ENCODE data around the gene IRGQ.
"Not testable (repeated sequence)": the region's sequence is repeated elsewhere in the genome, so short reads cannot be mapped to it uniquely, and the experiment has no call there.

IRGQ gene, protein sequence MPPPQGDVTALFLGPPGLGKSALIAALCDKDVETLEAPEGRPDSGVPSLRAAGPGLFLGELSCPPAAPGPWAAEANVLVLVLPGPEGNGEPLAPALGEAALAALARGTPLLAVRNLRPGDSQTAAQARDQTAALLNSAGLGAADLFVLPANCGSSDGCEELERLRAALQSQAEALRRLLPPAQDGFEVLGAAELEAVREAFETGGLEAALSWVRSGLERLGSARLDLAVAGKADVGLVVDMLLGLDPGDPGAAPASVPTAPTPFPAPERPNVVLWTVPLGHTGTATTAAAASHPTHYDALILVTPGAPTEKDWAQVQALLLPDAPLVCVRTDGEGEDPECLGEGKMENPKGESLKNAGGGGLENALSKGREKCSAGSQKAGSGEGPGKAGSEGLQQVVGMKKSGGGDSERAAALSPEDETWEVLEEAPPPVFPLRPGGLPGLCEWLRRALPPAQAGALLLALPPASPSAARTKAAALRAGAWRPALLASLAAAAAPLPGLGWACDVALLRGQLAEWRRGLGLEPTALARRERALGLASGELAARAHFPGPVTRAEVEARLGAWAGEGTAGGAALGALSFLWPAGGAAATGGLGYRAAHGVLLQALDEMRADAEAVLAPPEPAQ

DNA sequence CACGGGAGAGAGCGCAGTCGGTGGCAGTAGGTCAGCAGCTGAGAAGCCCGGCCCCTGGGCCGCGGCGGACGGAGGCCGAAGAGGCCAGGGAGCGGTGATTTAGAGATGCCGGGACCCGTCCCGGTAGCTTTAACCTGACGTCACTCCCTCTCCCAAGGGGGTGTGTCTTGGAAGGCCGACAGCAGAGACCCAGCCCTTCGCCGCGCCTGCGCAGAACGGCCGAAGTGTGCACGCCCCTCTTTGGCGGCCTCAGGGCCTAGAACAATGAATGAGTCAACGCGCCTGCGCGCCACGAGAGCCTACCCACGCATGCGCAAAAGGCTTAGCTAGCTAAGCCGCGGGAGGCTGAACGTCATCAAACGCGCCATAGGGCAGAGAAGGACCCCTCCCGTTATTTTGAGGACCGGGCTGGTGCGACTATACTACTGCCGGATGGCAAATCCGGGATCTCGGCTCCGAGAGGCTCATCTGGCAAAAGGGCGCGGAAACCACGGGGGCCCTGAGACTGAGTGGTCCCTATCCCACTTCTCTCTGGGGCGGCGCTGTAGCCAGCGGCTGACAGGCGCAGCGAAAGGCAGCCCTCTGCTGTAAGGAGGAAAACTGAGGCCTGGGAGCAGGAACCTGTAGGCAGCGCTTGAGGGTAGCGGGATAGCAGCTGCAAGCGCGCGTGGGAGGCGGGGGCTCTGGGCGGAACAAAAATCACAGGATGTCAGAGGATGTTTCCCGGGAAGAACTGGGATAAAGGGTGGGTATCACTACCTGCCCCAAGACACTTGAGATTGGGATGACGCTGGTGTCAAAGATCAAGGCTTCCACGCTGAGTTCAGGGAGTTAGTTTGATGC lies at the start of gene IRGQ, which contains the start of gene ZNF576:
Gene IRGQ, minus strand, starts transcription at position 136 of the 843 bp plus-strand sequence. CDS start 796 bp downstream, outside the sequence.
Gene ZNF576, plus strand, starts transcription at position 597 of the 843 bp plus-strand sequence. CDS start 514 bp downstream, outside the sequence.
- DNase-seq = peak; percentile 99

DNA sequence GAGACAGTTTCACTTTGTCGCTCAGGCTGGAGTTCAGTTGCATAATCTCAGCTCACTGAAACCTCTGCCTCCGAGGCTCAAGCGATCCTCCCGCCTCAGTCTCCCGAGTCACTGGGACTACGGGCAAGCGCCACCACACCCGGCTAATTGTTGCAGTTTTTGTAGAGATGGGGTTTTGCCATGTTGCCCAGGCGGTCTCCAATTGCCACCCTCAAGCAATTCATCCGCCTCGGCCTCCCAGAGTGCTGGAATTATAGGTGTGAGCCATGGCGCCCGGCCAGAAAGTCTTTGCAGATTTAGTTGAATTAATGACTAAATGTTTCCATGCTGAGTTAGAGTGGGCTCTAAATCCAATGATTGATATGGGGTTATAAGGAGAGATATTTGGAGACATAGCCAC lies 48.2 kb upstream of the IRGQ start:
- no peak for DNase-seq

DNA sequence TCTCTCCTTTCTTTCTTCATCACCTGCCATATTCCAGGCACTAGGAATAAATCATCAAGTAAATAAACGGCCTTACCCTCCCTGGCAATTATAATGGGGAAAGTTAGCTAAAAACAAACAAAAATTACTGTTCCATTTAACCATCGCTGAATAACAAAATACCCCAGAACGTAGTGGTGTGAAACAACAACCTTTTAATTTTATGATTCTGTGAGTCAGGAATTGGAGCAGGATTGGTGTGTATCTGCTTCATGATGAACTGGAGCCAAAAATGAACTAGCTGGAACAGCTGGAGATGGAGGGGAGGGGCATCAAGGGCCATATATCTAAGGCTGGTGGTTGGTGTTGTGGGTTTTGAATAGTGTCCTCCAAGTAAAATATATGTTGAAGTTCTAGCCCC lies 47.4 kb upstream of the IRGQ start:
- DNase-seq = peak; percentile 3

DNA sequence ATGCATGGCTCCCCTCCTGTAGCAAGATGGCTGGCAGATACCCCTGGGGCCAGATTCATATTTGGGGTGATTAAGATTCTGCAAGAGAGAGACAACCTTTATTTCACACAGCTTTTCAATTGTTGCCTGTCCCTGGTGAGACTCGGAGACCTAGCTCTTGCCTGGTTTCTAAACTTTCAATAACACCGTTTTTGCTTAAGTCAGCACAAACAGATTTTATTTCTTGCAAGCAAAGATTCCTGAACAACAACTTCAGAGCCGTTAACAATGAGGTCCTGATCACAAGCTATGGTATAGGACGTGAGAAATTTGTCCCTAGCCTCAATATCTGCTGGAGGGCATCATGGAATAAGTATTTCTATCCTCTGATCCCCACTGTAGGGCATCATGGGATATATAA lies 46.6 kb upstream of the IRGQ start:
- no peak for DNase-seq

DNA sequence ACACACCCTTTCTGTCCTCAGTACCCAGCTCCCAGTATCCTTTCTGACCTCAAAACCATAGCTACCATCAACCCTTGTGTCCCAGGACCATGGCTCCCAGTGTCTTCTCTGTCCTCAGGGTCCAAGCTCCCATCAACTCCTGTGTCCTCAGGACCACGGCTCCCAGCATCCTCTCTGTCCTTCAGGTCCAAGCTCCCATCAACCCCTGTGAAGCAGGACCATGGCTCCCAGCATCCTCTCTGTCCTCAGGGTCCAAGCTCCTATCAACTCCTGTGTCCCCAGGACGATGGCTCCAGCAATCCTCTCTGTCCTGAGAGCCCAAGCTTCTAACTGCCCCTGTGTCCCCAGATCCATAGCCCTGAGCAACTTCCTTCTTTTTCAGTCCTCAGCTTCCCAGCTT lies 45.4 kb upstream of the IRGQ start:
- no peak for DNase-seq

DNA sequence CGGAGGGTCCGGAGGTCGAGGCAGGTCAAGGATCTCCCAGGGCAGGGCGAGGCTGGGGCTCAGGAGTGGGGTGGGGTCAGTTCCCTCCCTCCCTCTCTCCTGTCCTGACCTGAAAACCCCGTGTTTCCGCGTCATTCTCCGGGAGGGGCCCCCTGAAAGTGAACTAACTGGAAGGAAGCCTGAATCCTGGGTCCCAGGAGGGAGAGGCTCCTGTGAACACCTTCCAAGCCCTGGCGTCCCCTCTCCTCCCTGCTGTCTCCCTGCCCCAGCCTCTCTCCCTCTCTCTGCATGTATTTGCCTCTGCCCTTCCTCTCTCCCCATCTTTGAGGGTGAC lies 44.5 kb upstream of the IRGQ start:
- no peak for DNase-seq

DNA sequence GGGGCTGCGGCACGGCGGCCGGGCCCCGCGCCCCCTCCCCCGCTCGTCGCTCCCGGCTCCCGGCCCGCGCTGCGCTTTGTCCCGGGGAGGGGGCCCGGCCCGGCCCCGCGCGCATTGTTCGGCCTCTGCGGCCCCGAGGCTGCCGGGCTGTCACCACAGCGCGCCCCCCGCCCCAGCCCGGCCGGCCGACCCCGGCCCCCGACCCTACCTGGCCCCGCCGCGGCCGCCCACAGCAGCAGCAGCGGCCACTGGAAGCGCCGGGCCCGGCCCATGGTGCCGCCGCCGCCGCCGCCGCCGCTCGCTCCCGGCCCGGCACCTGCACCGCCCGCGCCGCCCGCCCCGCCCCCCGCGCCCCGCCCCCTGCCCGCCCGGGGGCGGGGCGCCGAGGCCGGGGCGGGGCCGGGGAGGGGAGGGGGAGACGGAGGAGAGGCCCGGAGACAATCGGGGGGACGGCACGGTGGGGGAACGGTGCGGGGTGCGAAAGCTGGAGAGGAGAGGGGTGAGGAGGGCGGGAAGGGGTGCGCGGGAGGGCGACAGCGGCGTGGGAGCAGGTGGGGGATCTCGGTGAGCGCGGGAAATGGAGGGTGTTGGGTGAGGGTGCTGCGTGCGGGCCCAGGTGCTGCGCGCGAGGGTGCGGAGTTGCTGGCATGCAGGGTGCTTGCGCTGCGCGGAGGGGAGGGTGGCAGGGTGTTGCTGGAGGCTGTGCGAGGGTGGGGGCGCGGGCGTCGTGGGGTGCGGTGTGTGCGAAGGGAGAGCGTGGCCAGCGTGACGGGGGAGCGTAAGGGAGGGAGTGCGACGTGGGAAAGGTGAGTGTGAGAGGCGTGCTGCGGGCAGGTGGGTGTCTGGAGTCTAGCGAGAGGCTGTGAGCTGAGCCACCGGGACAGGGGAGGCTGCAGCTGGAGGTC lies 43.8 kb upstream of the IRGQ start, which contains the start of gene CADM4:
Gene CADM4, minus strand, starts transcription at position 332 of the 905 bp plus-strand sequence. Its CDS starts 60 bp downstream, at position 272.
- no peak for DNase-seq

DNA sequence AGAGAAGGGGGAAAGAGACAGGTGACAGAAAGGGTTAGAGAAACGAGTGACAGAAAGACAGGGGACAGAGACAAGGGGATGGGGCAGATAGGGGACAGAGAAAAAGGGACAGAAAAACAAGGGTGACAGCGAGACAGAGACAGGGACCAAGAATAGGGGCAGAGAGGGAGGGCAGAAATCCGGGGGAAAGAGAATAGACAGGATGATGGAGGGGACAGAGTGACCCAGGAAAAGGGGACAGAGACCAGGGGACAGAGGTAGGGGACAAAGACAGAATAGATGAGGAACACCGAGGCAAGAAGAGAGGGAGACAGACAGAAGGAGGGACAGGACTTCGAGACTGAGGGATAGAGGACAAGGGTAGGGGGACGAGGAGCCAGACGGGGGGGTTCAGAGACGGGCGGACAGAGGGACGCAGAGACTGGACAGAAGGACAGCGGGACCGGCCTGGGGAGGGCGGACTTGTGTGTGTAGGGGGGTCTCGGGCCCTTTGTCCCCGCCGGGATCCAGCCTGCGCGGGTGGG lies 43.1 kb upstream of the IRGQ start:
- DNase-seq = no peak

DNA sequence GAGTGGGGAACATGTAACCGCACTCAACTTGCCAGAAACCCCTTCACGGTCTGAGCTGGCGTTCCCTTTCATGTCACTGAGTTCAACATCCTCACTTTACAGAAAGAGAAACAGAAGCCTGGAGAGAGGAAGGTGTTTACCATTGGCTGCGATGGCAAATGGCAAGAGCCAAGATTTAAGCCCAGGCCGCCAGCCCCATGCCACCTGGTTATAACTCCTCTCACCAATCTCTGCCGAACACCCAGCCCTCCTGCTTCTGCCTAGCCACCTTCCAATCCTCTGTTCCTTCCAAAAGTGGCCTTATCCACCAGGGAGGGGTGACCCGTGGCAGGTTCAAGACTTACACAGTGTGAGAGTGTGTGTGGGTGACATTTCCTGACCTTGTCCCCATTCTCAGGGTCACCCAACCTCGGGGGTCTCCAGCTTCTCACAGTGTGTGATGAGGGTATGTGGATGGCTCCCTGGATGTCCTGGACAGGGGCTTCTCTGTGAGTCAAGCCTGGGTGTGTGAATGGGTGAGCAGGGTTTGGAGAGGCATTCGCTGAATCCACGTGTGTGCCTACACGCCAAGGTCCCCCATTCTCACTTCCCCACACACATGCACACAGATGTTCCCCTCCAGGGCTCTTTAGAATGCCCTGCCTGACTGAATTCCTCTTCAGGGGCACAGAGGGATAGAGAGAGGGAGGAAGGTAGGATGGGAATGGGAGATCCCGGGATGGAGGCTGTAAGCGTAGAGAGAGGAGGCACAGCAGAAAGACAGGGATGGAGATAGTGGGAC lies 42.5 kb upstream of the IRGQ start:
- no peak for DNase-seq

DNA sequence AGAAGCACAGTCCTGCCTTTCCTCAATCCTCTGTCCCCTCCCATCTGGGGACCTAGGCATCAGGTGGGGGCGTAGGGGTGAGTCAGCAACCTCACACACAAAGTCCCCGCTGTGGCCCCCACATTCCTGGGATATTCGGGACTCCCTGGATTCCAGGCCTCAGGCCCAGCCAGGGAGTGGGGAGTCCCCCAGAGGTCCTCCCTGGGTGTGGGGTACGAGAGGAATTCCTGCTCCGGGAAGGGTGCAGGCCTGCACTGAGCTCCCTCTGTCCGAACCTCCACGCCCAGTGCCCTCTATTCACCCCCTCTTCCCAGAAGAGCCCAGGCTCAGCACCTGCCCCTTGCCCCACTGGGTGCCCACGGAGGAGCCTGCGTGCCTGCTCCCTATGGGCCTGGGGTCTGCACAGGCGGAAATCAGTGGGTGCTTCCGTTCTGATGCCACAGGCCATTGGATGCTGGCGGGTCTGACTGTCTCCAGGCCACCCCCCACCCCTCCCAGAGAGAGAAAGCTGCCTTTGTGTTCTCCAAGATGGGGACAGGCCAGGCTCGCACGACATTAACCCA lies 40.3 kb upstream of the IRGQ start:
- DNase-seq = peak; percentile 22

DNA sequence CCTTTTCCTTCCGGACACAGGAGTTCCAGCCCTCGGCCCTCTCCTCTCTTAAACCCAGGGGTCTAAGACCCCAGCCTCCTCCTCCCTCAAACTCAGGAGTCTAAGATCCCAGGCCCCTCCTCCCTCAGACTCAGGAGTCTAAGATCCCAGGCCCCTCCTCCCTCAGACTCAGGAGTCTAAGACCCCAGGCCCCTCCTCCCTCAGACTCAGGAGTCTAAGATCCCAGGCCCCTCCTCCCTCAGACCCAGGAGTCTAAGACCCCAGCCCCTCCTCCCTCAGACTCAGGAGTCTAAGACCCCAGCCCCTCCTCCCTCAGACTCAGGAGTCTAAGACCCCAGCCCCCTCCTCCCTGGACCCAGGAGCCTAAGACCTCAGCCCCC lies 39.6 kb upstream of the IRGQ start:
- DNase-seq = not testable (repeated sequence)

DNA sequence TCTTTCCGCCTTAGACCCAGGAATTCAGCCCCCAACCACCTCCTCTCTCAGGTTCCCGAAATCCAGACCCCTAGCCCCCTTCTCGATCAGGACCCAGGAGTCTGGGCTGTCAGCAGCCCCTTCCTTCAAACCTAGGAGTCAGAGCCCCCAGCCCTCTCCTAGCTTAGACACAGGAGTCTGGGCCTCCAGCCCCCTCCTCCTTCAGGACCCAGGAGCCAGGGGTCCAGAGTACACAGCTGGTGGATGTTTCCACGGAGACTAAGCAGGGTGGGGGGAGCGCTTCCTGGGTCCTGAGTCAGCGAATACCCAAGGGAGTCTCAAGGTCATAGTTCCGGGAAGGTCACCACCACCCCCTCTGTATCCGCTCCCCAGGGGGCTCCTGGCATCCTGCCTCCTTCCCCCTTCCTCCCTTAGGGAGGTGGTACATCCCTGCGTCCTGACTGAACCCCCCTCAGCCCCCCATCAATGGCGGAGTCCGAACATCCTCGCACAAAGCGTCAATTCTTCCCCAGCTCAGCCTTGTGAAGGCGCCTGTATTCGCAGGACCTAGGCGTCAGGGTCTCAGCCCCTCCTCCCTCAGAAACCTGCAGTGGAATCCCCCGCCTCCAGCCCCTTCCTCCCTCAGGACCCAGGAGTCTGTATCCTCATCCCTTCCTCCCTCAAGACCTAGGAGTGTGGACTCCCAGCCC lies 39.1 kb upstream of the IRGQ start:
- DNase-seq = peak; percentile 34

DNA sequence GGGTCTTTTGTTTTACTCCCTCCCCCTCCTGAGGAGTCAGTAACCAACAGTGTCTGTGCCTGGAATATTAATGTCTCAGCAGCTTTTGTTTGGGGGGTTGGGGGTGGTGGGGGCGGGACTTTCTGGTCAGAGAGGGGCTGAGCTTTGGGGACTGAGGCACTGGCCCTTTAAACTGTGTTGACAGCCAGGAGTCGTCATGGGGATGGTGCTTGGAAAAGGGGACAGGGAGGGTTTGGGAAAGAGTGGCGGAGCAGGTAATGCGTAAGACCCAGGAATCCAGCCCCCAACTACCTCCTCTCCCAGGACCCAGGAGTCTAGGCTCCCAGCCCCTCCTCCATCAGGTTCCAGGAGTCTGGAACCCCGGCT lies 38.6 kb upstream of the IRGQ start:
- peak; percentile 4 for DNase-seq

DNA sequence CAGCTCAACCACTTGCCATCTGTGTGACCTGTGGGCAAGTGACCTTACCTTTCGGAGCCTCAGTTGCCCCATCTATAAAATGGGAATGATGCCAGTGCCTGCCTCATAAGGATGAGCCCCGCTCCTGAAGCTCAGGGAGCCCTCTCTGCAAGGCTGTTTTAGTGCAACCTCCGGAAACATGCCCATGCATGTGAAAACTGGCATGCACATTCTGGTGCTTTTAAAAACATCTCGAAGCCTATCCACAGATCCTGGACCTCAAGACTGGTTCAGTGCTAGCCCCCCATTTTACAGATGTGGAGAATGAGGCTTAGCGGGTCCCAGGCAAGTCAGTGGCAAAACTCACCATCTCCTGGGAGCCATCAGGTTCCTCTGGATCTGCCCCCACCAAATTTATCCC lies 38.1 kb upstream of the IRGQ start:
- no peak for DNase-seq

DNA sequence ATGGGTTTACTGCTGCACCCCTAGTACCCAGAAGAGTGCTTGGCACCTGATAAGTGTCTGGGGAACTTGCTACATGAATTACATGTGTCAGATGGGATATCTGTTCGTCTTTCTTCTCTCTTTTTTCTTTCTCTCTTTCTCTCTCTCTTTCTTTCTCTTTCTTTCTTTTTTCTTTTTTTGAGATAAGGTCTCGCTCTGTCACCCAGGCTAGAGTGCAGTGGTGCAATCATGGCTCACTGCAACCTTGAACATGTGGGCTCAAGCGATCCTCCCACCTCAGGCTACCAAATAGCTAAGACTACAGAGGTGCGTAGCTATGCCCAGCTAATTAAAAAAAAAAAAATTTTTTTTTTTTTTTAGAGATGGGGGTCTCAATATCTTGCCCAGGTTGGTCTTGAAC lies 37.6 kb upstream of the IRGQ start:
- no peak for DNase-seq

DNA sequence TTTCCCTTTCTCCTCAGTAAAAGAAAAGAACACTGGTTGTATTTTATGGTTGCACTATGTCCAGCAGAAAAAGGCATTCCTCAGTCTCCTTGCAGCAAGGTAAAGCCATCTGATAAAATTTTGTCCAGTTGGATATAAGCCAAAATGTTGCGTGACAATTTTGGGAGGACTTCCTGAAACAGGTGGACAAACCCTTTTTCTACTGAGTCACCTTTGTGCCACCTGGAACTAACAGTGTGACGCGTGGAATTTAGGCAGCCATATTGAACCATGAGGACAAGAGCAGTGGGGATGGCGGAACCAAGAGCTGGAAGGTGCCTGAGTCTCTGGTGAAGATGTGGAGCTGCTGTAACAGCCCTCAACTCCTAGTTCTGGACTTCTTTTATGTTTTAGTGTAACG lies 35.6 kb upstream of the IRGQ start:
- no peak for DNase-seq

DNA sequence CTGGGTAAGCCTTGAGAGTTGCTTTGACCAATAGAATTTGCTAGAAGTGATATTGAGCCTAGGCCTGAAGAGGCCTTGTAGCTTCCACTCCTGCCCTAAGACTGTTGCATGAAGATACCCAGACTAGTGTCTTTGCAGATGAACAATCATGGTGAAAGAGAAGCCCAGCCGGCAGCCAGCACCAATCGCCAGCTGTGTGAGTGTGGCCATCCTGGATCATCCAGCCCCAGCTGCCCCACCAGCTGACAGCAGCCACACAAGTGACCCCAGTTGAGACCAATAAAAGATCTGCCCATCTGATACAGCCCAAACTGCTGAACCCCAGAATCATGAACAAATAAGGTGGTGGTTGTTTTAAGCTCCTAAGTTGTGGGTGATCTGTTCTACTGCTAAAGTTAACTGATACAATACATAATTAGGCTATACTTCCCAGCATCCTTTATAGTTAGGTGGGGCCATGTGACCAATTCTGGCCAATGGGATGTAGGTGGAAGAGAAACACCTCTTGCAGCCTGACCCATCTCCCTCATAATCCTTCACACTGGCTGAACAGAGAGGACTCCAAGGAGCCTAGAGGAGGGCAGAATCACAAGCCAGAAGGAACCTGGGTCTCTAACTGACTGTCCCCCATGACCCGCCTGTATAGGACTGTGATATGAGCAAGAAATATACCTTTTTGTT lies 32.9 kb upstream of the IRGQ start:
- no peak for DNase-seq

DNA sequence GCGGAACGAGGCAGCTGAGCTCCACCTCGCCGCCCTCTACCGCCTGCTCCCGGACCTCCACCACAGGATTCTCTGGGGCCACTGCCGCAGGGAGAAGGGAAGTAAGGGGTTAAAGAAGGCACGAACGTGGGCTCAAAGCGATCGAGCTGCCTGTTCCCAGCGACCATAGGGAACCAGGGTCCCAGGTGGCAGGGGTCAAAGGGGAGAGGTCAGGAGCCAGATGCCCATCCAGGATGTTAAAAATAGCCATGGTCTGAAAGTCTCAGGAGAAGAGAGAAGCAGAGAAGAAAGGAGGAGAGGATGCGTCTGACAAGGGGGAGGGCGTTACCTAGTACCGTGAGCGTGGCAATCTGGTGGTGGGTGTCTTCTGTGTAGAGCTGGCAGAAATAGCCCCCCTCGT lies 30.9 kb upstream of the IRGQ start:
- no peak for DNase-seq

DNA sequence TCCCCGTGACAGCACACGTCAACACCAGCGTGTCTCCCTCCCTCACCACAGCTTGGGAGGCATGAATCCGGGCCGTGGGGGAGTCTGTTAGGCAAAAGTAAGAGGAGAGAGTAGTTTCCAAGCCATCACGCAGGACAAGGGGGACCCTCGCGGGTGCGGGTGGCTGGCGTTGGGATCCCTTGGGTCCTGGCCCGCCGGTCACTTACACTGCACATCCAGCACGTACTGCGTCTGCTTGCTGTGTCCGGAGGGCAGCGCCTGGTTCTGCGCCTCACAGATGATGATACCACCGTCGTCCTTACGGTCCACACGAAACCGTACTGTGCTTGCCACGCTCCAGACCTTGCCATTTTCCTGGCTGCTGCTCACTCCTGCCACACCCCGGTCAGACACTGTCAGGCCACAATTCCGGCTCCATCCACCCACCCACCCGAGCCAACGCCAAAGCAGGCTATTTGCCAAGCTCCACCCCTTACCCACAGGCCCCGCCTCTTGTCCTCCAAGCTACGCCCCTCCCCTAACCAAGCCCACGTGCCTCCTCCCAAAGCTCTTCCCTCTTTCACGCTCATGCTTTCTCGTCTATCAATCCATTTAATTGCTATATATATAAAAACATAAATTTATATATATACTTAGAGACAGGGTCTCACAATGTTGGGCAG lies 30.1 kb upstream of the IRGQ start:
- no peak for DNase-seq
